ENCODE results near the gene WNT8A. TPM values are rescaled to one million over a fixed set of nuclear protein-coding genes. Genes with fewer than 3 reads are reported as not detected.
"Not testable (repeated sequence)": the region's sequence is repeated elsewhere in the genome, so short reads cannot be mapped to it uniquely, and the experiment has no call there.

The WNT8A gene
- total RNA-seq, 1 donor from 2014 or later = not detected

GRCh38 chr5:138054847-138055558, 28.8 kb upstream of the WNT8A start:
- DNase-seq = no peak
- H3K36me3 Mint-ChIP-seq (ENCODE audit: unreplicated experiment) = no peaks in the 10 kb centered on the region
- peaks cover 4% of the 10 kb centered on the region for H3K27me3 Mint-ChIP-seq (ENCODE audit: unreplicated experiment)
- H3K27ac Mint-ChIP-seq (ENCODE audit: unreplicated experiment) = no peak overlapping the region
- no peak for TF ChIP-seq CTCF (IDR thresholded peaks at IDR 0.05; ENCODE audit: partially characterized antibody, unreplicated experiment)
- H3K4me3 Mint-ChIP-seq (ENCODE audit: unreplicated experiment) = no peak overlapping the region
- H3K9me3 Mint-ChIP-seq (ENCODE audit: unreplicated experiment) = no peaks in the 10 kb centered on the region
- no peaks in the 10 kb centered on the region for H3K4me1 Mint-ChIP-seq (ENCODE audit: low read depth, unreplicated experiment)

GRCh38 chr5:138064526-138064925, 19.3 kb upstream of the WNT8A start:
- Mint-ChIP-seq H3K9me3 (ENCODE audit: unreplicated experiment) (peaks cover 3% of the 10 kb centered on the region), H3K36me3 (ENCODE audit: unreplicated experiment) (no peaks in the 10 kb centered on the region), H3K27ac (ENCODE audit: unreplicated experiment) (peak overlapping the region; percentile 35), H3K27me3 (ENCODE audit: unreplicated experiment) (no peaks in the 10 kb centered on the region), H3K4me3 (ENCODE audit: unreplicated experiment) (no peak overlapping the region), H3K4me1 (ENCODE audit: low read depth, unreplicated experiment) (peaks cover 11% of the 10 kb centered on the region)
- TF ChIP-seq CTCF (IDR thresholded peaks at IDR 0.05; ENCODE audit: partially characterized antibody, unreplicated experiment) = no peak
- DNase-seq = no peak

- peak; percentile 29 for DNase-seq
- Mint-ChIP-seq H3K27ac (ENCODE audit: unreplicated experiment) (peak overlapping the region; percentile 13), H3K4me1 (ENCODE audit: low read depth, unreplicated experiment) (peaks cover 11% of the 10 kb centered on the region), H3K27me3 (ENCODE audit: unreplicated experiment) (no peaks in the 10 kb centered on the region), H3K36me3 (ENCODE audit: unreplicated experiment) (no peaks in the 10 kb centered on the region), H3K9me3 (ENCODE audit: unreplicated experiment) (peaks cover 6% of the 10 kb centered on the region), H3K4me3 (ENCODE audit: unreplicated experiment) (no peak overlapping the region)
- no peak for TF ChIP-seq CTCF (IDR thresholded peaks at IDR 0.05; ENCODE audit: partially characterized antibody, unreplicated experiment)
Observed at GRCh38 chr5:138065102-138065501, 18.7 kb upstream of the WNT8A start.

GRCh38 chr5:138067945-138068344, 15.9 kb upstream of the WNT8A start:
- DNase-seq = no peak
- Mint-ChIP-seq H3K4me3 (ENCODE audit: unreplicated experiment) (no peak overlapping the region), H3K27ac (ENCODE audit: unreplicated experiment) (no peak overlapping the region), H3K4me1 (ENCODE audit: low read depth, unreplicated experiment) (peaks cover 13% of the 10 kb centered on the region), H3K9me3 (ENCODE audit: unreplicated experiment) (peaks cover 7% of the 10 kb centered on the region), H3K36me3 (ENCODE audit: unreplicated experiment) (no peaks in the 10 kb centered on the region), H3K27me3 (ENCODE audit: unreplicated experiment) (no peaks in the 10 kb centered on the region)
- no peak for TF ChIP-seq CTCF (IDR thresholded peaks at IDR 0.05; ENCODE audit: partially characterized antibody, unreplicated experiment)

GRCh38 chr5:138068742-138069600, 14.9 kb upstream of the WNT8A start:
- no peak overlapping the region for H3K4me3 Mint-ChIP-seq (ENCODE audit: unreplicated experiment)
- TF ChIP-seq CTCF (IDR thresholded peaks at IDR 0.05; ENCODE audit: partially characterized antibody, unreplicated experiment) = peak; percentile 64
- H3K4me1 Mint-ChIP-seq (ENCODE audit: low read depth, unreplicated experiment) = peaks cover 13% of the 10 kb centered on the region
- H3K27me3 Mint-ChIP-seq (ENCODE audit: unreplicated experiment) = no peaks in the 10 kb centered on the region
- H3K27ac Mint-ChIP-seq (ENCODE audit: unreplicated experiment) = no peak overlapping the region
- no peaks in the 10 kb centered on the region for H3K36me3 Mint-ChIP-seq (ENCODE audit: unreplicated experiment)
- peak; percentile 78 for DNase-seq
- peaks cover 7% of the 10 kb centered on the region for H3K9me3 Mint-ChIP-seq (ENCODE audit: unreplicated experiment)

- not testable (repeated sequence) for DNase-seq; H3K4me3 Mint-ChIP-seq (ENCODE audit: unreplicated experiment); H3K27ac Mint-ChIP-seq (ENCODE audit: unreplicated experiment); H3K9me3 Mint-ChIP-seq (ENCODE audit: unreplicated experiment); H3K4me1 Mint-ChIP-seq (ENCODE audit: low read depth, unreplicated experiment); H3K36me3 Mint-ChIP-seq (ENCODE audit: unreplicated experiment); H3K27me3 Mint-ChIP-seq (ENCODE audit: unreplicated experiment)
Observed at GRCh38 chr5:138070026-138070425, 13.8 kb upstream of the WNT8A start.

Measured in glutamatergic neuron (in vitro differentiated cells).